Calu3 (cell line): ENCODE results near the gene NLRP7. TPM values are rescaled to one million over a fixed set of nuclear protein-coding genes. Genes with fewer than 3 reads are reported as not detected.
A peak's percentile ranks its signal among the peaks of the same experiment; 100 is the strongest.
"Not testable (repeated sequence)": the region's sequence is repeated elsewhere in the genome, so short reads cannot be mapped to it uniquely, and the experiment has no call there.

ENCODE experiments used
- BruUV-seq: library from RNA; stranded (reverse); fragments of 400-500 nt; replicated peaks from 2 replicates; lab custom pipeline; 2021; lab: Mats Ljungman, UMichigan
- CTCF ChIA-PET: fragments of 300-600 bp; sonication (Branson Sonifier 250); formaldehyde crosslinking; loops from one replicate; lab custom pipeline; 2022; ENCODE audit warnings: antibody characterized with exemption; lab: Charles Lee
- DNase-seq: peaks from one replicate; pipeline ENCODE4 v3.0.0; 2022
- H3K27ac Mint-ChIP-seq: one replicate; pipeline ENCODE4 v1.8.0; 2022; ENCODE audit warnings: mixed read lengths; ENCODE audit not compliant: unreplicated experiment
- H3K27me3 Mint-ChIP-seq: one replicate; pipeline ENCODE4 v1.8.0; 2022; ENCODE audit warnings: mixed read lengths; ENCODE audit not compliant: unreplicated experiment
- H3K36me3 Mint-ChIP-seq: one replicate; pipeline ENCODE4 v1.8.0; 2022; ENCODE audit warnings: mild to moderate bottlenecking, moderate library complexity, mixed read lengths; ENCODE audit not compliant: insufficient read depth, unreplicated experiment
- H3K4me1 Mint-ChIP-seq: one replicate; pipeline ENCODE4 v1.8.0; 2022; ENCODE audit warnings: mild to moderate bottlenecking, low read depth, mixed read lengths; ENCODE audit not compliant: unreplicated experiment
- H3K4me3 Mint-ChIP-seq: one replicate; pipeline ENCODE4 v1.8.0; 2022; ENCODE audit warnings: mild to moderate bottlenecking, low read depth, moderate library complexity, mixed read lengths; ENCODE audit not compliant: unreplicated experiment
- H3K9me3 Mint-ChIP-seq: one replicate; pipeline ENCODE4 v1.8.0; 2022; ENCODE audit warnings: low read depth, mixed read lengths; ENCODE audit not compliant: unreplicated experiment
- intact Hi-C: fragments of 100-400 bp; cut with micrococcal nuclease; formaldehyde crosslinking; loops from one replicate; pipeline ENCODE4 v1.10.0; 2022; ENCODE audit not compliant: unreplicated experiment
- total RNA-seq: library from RNA; stranded (reverse); gene quantifications from 2 replicates; pipeline ENCODE4 v1.2.3, GENCODE V29; 2022
- TF ChIP-seq, protein P1 (sequence below): fragments of 200-600 bp; IDR thresholded peaks from one replicate; pipeline ENCODE4 v1.8.0; 2022; ENCODE audit warnings: antibody characterized with exemption; ENCODE audit not compliant: unreplicated experiment

The NLRP7 gene
- total RNA-seq, 1 experiment from 2014 or later = not detected

DNA sequence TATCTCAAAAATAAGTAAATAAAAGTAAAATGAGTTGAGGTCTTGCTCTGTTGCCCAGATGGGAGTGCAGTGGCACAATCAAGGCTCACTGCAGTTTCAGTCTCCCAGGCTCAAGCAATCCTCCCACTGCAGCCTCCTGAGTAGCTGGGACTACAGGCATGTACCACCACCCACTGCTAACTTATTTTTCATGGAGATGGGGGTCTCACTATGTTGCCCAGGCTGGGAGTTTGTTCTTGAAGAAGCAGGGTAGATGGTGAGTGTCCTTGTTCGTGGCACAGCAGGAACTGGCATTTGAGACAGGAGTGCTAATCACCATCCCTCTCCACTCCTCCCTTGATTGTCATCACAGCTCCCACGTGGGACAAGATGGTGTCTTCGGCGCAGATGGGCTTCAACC is 22.3 kb upstream of the NLRP7 start:
- H3K4me1 Mint-ChIP-seq = no peaks in the 10 kb centered on the region
- H3K4me3 Mint-ChIP-seq = no peak overlapping the region
- CTCF ChIA-PET = interaction anchor here (0.7 to 1.1 kb wide), 2 partner anchors 12 to 22 kb away, joined by 3 to 4 read pairs; no protein-coding TSS in a partner anchor
- H3K27me3 Mint-ChIP-seq = no peaks in the 10 kb centered on the region
- no peak for DNase-seq
- no peak overlapping the region for H3K27ac Mint-ChIP-seq
- peaks cover 44% of the 10 kb centered on the region for H3K36me3 Mint-ChIP-seq
- no peaks in the 10 kb centered on the region for H3K9me3 Mint-ChIP-seq
- TF ChIP-seq, protein P1, sequence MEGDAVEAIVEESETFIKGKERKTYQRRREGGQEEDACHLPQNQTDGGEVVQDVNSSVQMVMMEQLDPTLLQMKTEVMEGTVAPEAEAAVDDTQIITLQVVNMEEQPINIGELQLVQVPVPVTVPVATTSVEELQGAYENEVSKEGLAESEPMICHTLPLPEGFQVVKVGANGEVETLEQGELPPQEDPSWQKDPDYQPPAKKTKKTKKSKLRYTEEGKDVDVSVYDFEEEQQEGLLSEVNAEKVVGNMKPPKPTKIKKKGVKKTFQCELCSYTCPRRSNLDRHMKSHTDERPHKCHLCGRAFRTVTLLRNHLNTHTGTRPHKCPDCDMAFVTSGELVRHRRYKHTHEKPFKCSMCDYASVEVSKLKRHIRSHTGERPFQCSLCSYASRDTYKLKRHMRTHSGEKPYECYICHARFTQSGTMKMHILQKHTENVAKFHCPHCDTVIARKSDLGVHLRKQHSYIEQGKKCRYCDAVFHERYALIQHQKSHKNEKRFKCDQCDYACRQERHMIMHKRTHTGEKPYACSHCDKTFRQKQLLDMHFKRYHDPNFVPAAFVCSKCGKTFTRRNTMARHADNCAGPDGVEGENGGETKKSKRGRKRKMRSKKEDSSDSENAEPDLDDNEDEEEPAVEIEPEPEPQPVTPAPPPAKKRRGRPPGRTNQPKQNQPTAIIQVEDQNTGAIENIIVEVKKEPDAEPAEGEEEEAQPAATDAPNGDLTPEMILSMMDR = no peak
- intact Hi-C loops = no loop called here
- BruUV-seq = no TSS peak

DNA sequence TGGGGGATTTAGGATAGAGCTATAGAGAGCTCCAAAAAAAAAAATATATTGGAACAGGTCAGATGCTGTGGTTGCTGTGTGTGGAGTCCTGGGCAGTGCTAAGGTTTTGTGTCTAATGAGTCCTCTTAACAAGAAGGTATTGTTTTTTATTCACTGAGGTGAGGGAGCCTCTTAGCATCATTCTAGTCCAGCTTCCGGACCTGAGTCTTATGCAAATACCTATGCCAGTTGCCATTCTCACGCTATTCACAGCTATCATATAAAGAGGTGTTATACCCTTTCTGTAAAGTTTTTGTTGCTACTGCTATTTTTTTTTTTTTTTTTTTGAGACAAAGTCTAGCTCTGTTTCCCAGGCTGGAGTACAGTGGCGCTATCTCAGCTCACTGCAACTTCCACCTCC is 20.3 kb upstream of the NLRP7 start:
- Mint-ChIP-seq H3K9me3 (no peaks in the 10 kb centered on the region), H3K27ac (no peak overlapping the region), H3K27me3 (no peaks in the 10 kb centered on the region), H3K4me3 (peak overlapping the region; percentile 75), H3K4me1 (no peaks in the 10 kb centered on the region), H3K36me3 (peaks cover 31% of the 10 kb centered on the region)
- no TSS peak for BruUV-seq
- no peak for DNase-seq
- intact Hi-C loops = no loop called here
- TF ChIP-seq, protein P1 = no peak
- CTCF ChIA-PET = interaction anchor here (0.6 kb wide), 1 partner anchor 479 kb away, joined by 3 read pairs; no protein-coding TSS in a partner anchor

DNA sequence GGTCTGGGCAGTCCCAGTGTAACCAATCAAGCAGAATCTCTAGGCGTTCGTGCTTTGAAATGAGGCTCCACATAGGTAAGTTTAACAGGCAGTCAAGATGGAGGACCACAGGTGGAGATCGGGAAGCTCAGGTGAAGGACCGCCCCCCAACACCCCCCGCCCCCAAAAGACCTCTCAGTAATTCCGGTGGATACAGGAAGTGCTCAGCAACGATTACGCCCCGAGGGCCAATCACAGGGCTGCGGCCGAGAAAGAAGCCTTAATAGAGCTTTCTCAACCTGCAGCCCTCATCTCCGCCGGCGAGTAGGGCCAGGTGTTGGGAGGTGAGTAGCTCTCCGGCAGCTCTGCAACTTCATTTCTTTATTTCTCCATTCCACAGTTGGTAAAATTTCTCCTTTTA is 17.7 kb upstream of the NLRP7 start:
- not testable (repeated sequence) for H3K27me3 Mint-ChIP-seq, DNase-seq, BruUV-seq

DNA sequence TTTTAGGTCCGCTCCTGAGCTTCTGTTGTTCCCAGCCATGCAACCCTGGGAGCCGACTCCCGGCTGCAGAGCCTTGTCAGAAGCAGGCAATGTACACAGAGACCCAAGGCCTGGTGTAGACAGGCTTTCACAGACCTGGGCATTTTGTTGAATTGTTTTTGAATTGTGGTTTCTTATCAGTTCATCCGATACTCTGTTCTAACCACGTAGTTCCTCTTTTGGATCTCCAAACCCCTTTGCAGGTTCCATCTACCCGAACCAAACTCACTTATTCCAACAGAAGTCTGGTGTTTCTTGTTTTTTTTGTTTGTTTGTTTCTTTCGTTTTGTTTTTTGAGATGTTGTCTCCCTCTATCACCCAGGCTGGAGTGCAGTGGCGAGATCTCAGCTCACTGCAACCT is 12.5 kb upstream of the NLRP7 start:
- H3K36me3 Mint-ChIP-seq = no peaks in the 10 kb centered on the region
- peaks cover 14% of the 10 kb centered on the region for H3K27me3 Mint-ChIP-seq
- H3K4me1 Mint-ChIP-seq = no peaks in the 10 kb centered on the region
- intact Hi-C loops = no loop called here
- no peak for DNase-seq
- no peak overlapping the region for H3K4me3 Mint-ChIP-seq
- BruUV-seq = no TSS peak
- TF ChIP-seq, protein P1 = no peak
- H3K9me3 Mint-ChIP-seq = no peaks in the 10 kb centered on the region
- CTCF ChIA-PET = no interaction called here
- no peak overlapping the region for H3K27ac Mint-ChIP-seq

More for the DNA sequence above, 17.7 kb upstream of the NLRP7 start:
- intact Hi-C loops, H3K9me3 Mint-ChIP-seq, H3K4me1 Mint-ChIP-seq, H3K4me3 Mint-ChIP-seq, CTCF ChIA-PET, H3K27ac Mint-ChIP-seq: not testable (repeated sequence)
- peaks cover 21% of the 10 kb centered on the region for H3K36me3 Mint-ChIP-seq

DNA sequence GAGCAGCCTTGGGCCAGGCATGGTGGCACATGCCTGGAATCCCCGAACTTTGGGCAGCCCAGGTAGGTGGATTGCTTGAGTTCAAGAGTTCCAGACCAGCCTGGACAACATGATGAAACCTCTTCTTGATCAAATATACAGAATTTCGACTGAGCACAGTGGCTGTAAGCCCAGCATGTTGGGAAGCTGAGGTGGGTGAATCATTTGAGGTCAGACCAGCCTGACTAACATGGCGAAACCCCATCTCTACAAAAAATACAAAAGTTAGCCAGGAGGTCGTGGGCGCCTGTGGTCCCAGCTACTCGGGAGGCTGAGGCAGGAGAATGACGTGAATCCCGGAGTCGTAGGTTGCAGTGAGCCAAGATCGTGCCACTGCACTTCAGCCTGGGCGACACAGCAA is 8.0 kb upstream of the NLRP7 start:
- intact Hi-C loops = no loop called here
- no peak for DNase-seq
- Mint-ChIP-seq H3K27me3 (peaks cover 19% of the 10 kb centered on the region), H3K27ac (no peak overlapping the region), H3K36me3 (no peaks in the 10 kb centered on the region), H3K9me3 (no peaks in the 10 kb centered on the region), H3K4me1 (no peaks in the 10 kb centered on the region), H3K4me3 (no peak overlapping the region)
- CTCF ChIA-PET = no interaction called here
- no TSS peak for BruUV-seq
- TF ChIP-seq, protein P1 = no peak

DNA sequence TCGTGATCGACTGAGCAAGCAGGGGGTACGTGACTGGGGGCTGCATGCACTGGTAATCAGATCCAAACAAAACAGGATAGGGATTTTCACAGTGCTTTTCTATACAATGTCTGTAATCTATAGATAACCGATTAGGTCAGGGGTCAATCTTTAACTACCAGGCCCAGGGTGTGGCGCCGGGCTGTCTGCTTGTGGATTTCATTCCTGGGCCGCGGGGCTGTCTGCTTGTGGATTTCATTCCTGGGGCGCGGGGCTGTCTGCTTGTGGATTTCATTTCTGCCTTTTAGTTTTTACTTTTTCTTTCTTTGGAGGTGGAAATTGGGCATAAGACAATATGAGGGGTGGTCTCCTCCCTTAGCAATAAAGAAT is 6.0 kb upstream of the NLRP7 start:
- not testable (repeated sequence) for H3K4me3 Mint-ChIP-seq, H3K27ac Mint-ChIP-seq, BruUV-seq

More for the DNA sequence above, 6.0 kb upstream of the NLRP7 start:
- H3K9me3 Mint-ChIP-seq, H3K36me3 Mint-ChIP-seq, CTCF ChIA-PET, DNase-seq, intact Hi-C loops, H3K4me1 Mint-ChIP-seq: not testable (repeated sequence)
- peaks cover 21% of the 10 kb centered on the region for H3K27me3 Mint-ChIP-seq
